HUES6 (cell line): Measurements from ENCODE around the gene ZFPM1.
"Not testable (repeated sequence)": the region's sequence is repeated elsewhere in the genome, so short reads cannot be mapped to it uniquely, and the experiment has no call there.

Source experiments
- H3K27ac ChIP-seq: 2 replicates; pipeline ENCODE4 v1.7.0; 2013; ENCODE audit warnings: low read depth, mild to moderate bottlenecking, low read length, inconsistent platforms
- H3K27me3 ChIP-seq: 2 replicates; pipeline ENCODE4 v1.6.1; 2013; ENCODE audit warnings: low read length; ENCODE audit not compliant: control insufficient read depth, insufficient read depth
- H3K36me3 ChIP-seq: 2 replicates; pipeline ENCODE4 v1.6.1; 2013; ENCODE audit warnings: low read length; ENCODE audit not compliant: control insufficient read depth, insufficient read depth
- H3K4me1 ChIP-seq: 2 replicates; pipeline ENCODE4 v1.6.1; 2013; ENCODE audit warnings: low read length; ENCODE audit not compliant: control insufficient read depth, insufficient read depth
- H3K4me3 ChIP-seq: 2 replicates; pipeline ENCODE4 v1.5.1; 2013; ENCODE audit warnings: low read depth, low read length
- H3K9ac ChIP-seq: one replicate; pipeline ENCODE4 v1.6.1; 2013; ENCODE audit warnings: mild to moderate bottlenecking, low read length
- H3K9me3 ChIP-seq: 2 replicates; pipeline ENCODE4 v1.6.1; 2013; ENCODE audit warnings: low read depth, low read length; ENCODE audit not compliant: control insufficient read depth, insufficient read depth

The ZFPM1 gene

GRCh38 chr16:88512728-88513696 lies 59.9 kb downstream of the ZFPM1 start:
- H3K4me3 ChIP-seq = no peak overlapping the region
- no peaks in the 10 kb centered on the region for H3K27me3 ChIP-seq
- H3K9me3 ChIP-seq = no peaks in the 10 kb centered on the region
- H3K4me1 ChIP-seq = no peaks in the 10 kb centered on the region; the same call in 1 of the 2 replicates
- 0 out of 2 replicates have a peak overlapping the region, but pooled peaks have one; percentile 19 for H3K27ac ChIP-seq
- no peak overlapping the region for H3K9ac ChIP-seq
- H3K36me3 ChIP-seq = no peaks in the 10 kb centered on the region

DNA sequence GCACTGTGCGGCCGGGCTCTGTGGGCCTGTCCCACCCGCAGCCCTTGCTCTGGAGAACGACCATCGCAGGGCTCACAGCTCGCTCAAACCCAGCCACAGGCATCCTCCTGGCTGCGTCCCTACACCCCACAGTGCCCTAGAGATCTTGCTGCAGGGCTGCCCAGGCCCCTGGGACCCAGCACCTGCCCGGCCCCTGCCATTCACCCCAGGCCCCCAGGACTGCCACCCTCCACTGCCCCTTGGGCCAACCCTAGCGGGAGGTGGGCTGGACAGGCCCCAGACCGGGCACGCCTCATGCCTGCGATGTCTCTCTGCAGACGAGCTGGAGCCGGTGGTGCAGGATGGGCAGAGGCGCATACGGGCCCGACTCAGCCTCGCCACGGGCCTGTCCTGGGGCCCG lies 61.0 kb downstream of the ZFPM1 start:
- H3K27me3 ChIP-seq = no peaks in the 10 kb centered on the region
- no peak overlapping the region for H3K27ac ChIP-seq
- H3K4me1 ChIP-seq = no peaks in the 10 kb centered on the region

DNA sequence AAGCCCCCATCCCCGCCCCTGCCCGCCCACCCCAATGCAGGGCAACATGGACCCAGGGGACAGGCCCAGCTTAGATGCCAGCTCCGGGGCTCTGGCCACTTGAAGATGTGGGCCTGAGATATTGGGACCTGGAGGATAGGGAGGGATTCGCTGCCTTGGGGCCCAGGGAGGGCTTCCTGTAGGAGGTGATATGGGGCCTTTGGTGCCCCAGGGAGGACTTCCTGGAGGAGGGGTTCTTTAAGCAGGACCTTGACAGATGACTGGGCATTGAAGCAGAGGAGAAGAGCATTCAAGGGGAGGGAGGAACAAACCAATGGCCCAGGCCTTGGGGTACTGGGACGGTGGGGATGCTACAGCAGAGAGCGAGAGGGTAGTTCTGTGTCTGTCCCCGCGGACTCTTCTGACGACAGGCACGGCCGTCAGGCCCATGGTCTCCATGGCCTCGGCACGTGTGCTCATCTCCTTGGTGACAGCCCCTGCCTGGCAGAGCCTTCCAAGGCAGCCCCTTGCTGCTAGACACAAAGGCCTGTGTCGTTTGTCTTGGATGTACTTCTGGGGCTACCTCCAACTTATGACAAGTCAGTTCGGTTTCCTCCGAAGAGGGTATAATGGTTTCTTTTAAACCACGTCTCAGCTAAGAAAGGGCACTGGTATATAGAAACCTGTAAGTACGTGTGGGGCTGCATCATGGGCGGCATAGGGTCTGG lies 61.6 kb downstream of the ZFPM1 start:
- Histone ChIP-seq H3K36me3 (no peaks in the 10 kb centered on the region), H3K27ac (no peak overlapping the region), H3K9ac (no peak overlapping the region)

More for the DNA sequence above, 61.0 kb downstream of the ZFPM1 start:
- Histone ChIP-seq H3K4me3 (no peak overlapping the region), H3K9ac (no peak overlapping the region), H3K9me3 (no peaks in the 10 kb centered on the region; the same call in 1 of the 2 replicates), H3K36me3 (no peaks in the 10 kb centered on the region)

GRCh38 chr16:88515371-88515770 lies 62.3 kb downstream of the ZFPM1 start:
- no peaks in the 10 kb centered on the region for H3K27me3 ChIP-seq
- no peaks in the 10 kb centered on the region for H3K4me1 ChIP-seq
- H3K9ac ChIP-seq = no peak overlapping the region
- no peak overlapping the region for H3K27ac ChIP-seq
- no peaks in the 10 kb centered on the region for H3K36me3 ChIP-seq
- no peaks in the 10 kb centered on the region; the same call in 1 of the 2 replicates for H3K9me3 ChIP-seq
- H3K4me3 ChIP-seq = no peak overlapping the region

More for the DNA sequence above, 61.6 kb downstream of the ZFPM1 start:
- H3K4me1 ChIP-seq = no peaks in the 10 kb centered on the region
- H3K27me3 ChIP-seq = no peaks in the 10 kb centered on the region
- no peak overlapping the region for H3K4me3 ChIP-seq
- no peaks in the 10 kb centered on the region; the same call in 1 of the 2 replicates for H3K9me3 ChIP-seq

- H3K9ac ChIP-seq = no peak overlapping the region
- H3K36me3 ChIP-seq = no peaks in the 10 kb centered on the region
- no peaks in the 10 kb centered on the region; the same call in 1 of the 2 replicates for H3K9me3 ChIP-seq
- H3K4me1 ChIP-seq = no peaks in the 10 kb centered on the region
- no peaks in the 10 kb centered on the region for H3K27me3 ChIP-seq
- no peak overlapping the region for H3K4me3 ChIP-seq
- no peak overlapping the region for H3K27ac ChIP-seq
Measured at GRCh38 chr16:88515925-88516594, 63.0 kb downstream of the ZFPM1 start.

DNA sequence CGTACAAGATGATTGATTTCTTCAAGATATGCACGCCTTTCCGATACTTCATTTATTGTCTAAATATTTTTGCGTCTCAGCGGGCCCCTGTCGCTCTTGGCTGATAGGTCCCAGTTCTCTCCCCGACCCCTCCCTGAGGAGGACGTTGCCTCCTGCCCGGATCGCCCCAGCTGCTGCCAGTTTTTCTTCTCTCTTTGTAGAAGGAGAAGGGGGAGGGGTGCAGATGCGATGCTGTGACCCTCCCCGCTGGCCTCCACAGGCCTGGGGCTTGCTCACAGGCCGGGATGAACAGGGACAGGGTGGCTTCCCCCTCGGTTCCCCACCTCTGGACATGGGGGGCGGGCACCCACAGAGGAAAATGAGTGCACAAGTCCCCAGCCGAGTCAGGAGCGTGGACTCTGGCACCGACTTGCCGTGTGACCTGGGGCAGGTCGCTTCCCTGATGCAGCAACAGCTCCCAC lies 63.6 kb downstream of the ZFPM1 start:
- H3K9ac ChIP-seq = no peak overlapping the region
- H3K9me3 ChIP-seq = no peaks in the 10 kb centered on the region; the same call in 1 of the 2 replicates
- no peaks in the 10 kb centered on the region for H3K36me3 ChIP-seq

GRCh38 chr16:88517208-88517774 lies 64.2 kb downstream of the ZFPM1 start:
- not testable (repeated sequence) for H3K4me3 ChIP-seq, H3K27me3 ChIP-seq, H3K9me3 ChIP-seq, H3K36me3 ChIP-seq, H3K4me1 ChIP-seq, H3K27ac ChIP-seq, H3K9ac ChIP-seq

More for the DNA sequence above, 63.6 kb downstream of the ZFPM1 start:
- Histone ChIP-seq H3K27ac (no peak overlapping the region), H3K27me3 (no peaks in the 10 kb centered on the region), H3K4me3 (no peak overlapping the region), H3K4me1 (no peaks in the 10 kb centered on the region)

- H3K4me1 ChIP-seq, H3K36me3 ChIP-seq, H3K27ac ChIP-seq, H3K9ac ChIP-seq, H3K4me3 ChIP-seq, H3K27me3 ChIP-seq, H3K9me3 ChIP-seq: not testable (repeated sequence)
Measured at GRCh38 chr16:88518411-88519111, 65.5 kb downstream of the ZFPM1 start.

DNA sequence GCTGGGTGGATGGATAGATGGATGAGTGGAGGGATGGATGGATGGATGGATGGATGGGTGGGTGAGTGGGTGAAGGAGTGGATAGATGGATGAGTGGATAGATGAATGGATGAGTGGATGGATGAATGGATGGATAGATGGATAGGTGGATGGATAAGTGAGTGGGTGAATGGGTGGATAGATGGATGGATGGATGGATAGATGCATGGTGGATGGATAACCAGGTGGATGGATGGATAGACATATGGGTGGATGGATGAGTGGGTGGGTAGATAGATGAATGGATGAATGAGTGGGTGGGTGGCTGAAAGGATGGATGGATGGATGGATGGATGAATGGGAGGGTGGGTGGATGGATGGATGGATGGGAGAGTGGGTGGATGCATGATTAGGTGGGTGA lies 66.2 kb downstream of the ZFPM1 start:
- H3K4me1 ChIP-seq = no peaks in the 10 kb centered on the region

More for the DNA sequence above, 66.2 kb downstream of the ZFPM1 start:
- H3K9ac ChIP-seq = no peak overlapping the region
- no peaks in the 10 kb centered on the region for H3K36me3 ChIP-seq
- no peaks in the 10 kb centered on the region for H3K27me3 ChIP-seq
- no peaks in the 10 kb centered on the region; the same call in 1 of the 2 replicates for H3K9me3 ChIP-seq
- H3K4me3 ChIP-seq = no peak overlapping the region
- no peak overlapping the region for H3K27ac ChIP-seq
